Neural progenitor cell (in vitro differentiated cells): ENCODE measurements around the gene TRPC6.

Source experiments
- EZH2 ChIP-seq: fragments of 200-600 bp; sonication (generic); IDR thresholded peaks from 2 replicates; pipeline ENCODE4 v1.6.1; 2017; ENCODE audit warnings: antibody characterized with exemption, mild to moderate bottlenecking, moderate library complexity
- EZH2phosphoT487 ChIP-seq: fragments of 200-600 bp; sonication (generic); IDR thresholded peaks from 2 replicates; pipeline ENCODE4 v1.6.1; 2017; ENCODE audit warnings: antibody characterized with exemption
- TF ChIP-seq, protein P1 (sequence below): fragments of 200-600 bp; sonication (generic); IDR thresholded peaks from 2 replicates; pipeline ENCODE4 v1.5.1; 2017; ENCODE audit warnings: antibody characterized with exemption, mild to moderate bottlenecking

DNA sequence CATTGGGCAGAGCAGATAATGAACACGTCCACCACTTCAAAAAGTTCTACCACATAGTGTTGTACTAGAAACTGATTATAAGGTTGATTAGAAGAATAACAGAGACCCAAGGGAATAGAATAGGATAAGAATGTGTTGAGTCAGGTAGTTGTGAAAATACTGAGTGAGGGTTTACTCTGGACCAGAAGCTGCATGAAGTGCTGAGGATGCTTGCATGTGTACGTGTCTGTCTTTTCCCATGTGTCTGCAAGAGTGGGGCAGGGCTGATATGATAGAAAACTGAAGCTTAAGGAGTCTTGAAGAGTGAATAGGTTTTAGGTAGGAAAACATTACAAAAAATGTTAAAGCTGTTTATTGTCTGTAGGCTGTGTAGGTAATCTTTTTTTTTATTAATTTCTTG is 20.6 kb downstream of the TRPC6 start:
- TF ChIP-seq, protein P1, sequence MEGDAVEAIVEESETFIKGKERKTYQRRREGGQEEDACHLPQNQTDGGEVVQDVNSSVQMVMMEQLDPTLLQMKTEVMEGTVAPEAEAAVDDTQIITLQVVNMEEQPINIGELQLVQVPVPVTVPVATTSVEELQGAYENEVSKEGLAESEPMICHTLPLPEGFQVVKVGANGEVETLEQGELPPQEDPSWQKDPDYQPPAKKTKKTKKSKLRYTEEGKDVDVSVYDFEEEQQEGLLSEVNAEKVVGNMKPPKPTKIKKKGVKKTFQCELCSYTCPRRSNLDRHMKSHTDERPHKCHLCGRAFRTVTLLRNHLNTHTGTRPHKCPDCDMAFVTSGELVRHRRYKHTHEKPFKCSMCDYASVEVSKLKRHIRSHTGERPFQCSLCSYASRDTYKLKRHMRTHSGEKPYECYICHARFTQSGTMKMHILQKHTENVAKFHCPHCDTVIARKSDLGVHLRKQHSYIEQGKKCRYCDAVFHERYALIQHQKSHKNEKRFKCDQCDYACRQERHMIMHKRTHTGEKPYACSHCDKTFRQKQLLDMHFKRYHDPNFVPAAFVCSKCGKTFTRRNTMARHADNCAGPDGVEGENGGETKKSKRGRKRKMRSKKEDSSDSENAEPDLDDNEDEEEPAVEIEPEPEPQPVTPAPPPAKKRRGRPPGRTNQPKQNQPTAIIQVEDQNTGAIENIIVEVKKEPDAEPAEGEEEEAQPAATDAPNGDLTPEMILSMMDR: no peak
- TF ChIP-seq EZH2 (no peak), EZH2phosphoT487 (no peak)
